OCI-LY1 (cell line): ENCODE results near the gene GAL3ST2.

Source experiments
- H2AFZ ChIP-seq: fragments of 200-600 bp; sonication (generic), shearing (Covaris generic); 2 replicates; pipeline ENCODE4 v1.6.0; 2014; ENCODE audit warnings: antibody characterized with exemption, mild to moderate bottlenecking, low read length
- H3F3A ChIP-seq: fragments of 200-600 bp; sonication (generic), shearing (Covaris generic); 2 replicates; pipeline ENCODE4 v1.6.0; 2014; ENCODE audit warnings: mild to moderate bottlenecking, antibody characterized with exemption, low read length, moderate library complexity; ENCODE audit not compliant: insufficient read depth
- H3K27ac ChIP-seq: fragments of 200-600 bp; sonication (generic); 2 replicates; pipeline ENCODE4 v1.5.1; 2014; ENCODE audit warnings: low read length, mixed run types, mild to moderate bottlenecking, low read depth; ENCODE audit not compliant: poor library complexity, severe bottlenecking
- H3K27me3 ChIP-seq: fragments of 200-600 bp; sonication (generic); 2 replicates; pipeline ENCODE4 v1.6.0; 2014; ENCODE audit warnings: antibody characterized with exemption, mild to moderate bottlenecking, low read length, moderate library complexity; ENCODE audit not compliant: insufficient read depth
- H3K36me3 ChIP-seq: fragments of 200-600 bp; sonication (generic); 2 replicates; pipeline ENCODE4 v1.6.1; 2014; ENCODE audit warnings: mild to moderate bottlenecking, antibody characterized with exemption, low read length, moderate library complexity, mixed read lengths; ENCODE audit not compliant: insufficient read depth
- H3K4me1 ChIP-seq: fragments of 200-600 bp; sonication (generic); 2 replicates; pipeline ENCODE4 v1.5.1; 2014; ENCODE audit warnings: mild to moderate bottlenecking, low read length, moderate library complexity; ENCODE audit not compliant: insufficient read depth, severe bottlenecking
- H3K4me2 ChIP-seq: fragments of 200-600 bp; sonication (generic), shearing (Covaris generic); 2 replicates; pipeline ENCODE4 v1.6.1; 2014; ENCODE audit warnings: low read length
- H3K4me3 ChIP-seq: fragments of 200-600 bp; sonication (generic); 2 replicates; pipeline ENCODE4 v1.5.1; 2014; ENCODE audit warnings: low read length, low read depth, mild to moderate bottlenecking, mixed read lengths; ENCODE audit not compliant: poor library complexity, severe bottlenecking
- H3K79me2 ChIP-seq: fragments of 200-600 bp; shearing (Covaris generic); 2 replicates; pipeline ENCODE4 v1.6.1; 2016; ENCODE audit warnings: mixed run types, low read length, mixed read lengths; ENCODE audit not compliant: insufficient read depth
- H3K9ac ChIP-seq: fragments of 200-600 bp; sonication (generic), shearing (Covaris generic); 2 replicates; pipeline ENCODE4 v1.6.1; 2014; ENCODE audit warnings: mild to moderate bottlenecking, low read length, mixed read lengths
- H3K9me2 ChIP-seq: fragments of 200-600 bp; sonication (generic), shearing (Covaris generic); 2 replicates; pipeline ENCODE4 v1.6.1; 2014; ENCODE audit warnings: low read depth, mild to moderate bottlenecking, low read length, mixed read lengths
- H3K9me3 ChIP-seq: fragments of 200-600 bp; shearing (Covaris generic); 2 replicates; pipeline ENCODE4 v1.6.1; 2014; ENCODE audit warnings: low read length, mixed read lengths
- H4K20me1 ChIP-seq: fragments of 200-600 bp; sonication (generic), shearing (Covaris generic); 2 replicates; pipeline ENCODE4 v1.6.0; 2016; ENCODE audit warnings: mild to moderate bottlenecking, low read length; ENCODE audit not compliant: insufficient read depth
- CTCF ChIP-seq: fragments of 200-600 bp; sonication (generic), shearing (Covaris generic); IDR thresholded peaks from 2 replicates; pipeline ENCODE4 v1.5.1; 2017; ENCODE audit warnings: mild to moderate bottlenecking, antibody characterized with exemption, low read length, moderate library complexity, mixed read lengths
- EZH2 ChIP-seq: fragments of 200-600 bp; sonication (generic), shearing (Covaris generic); IDR thresholded peaks from 2 replicates; pipeline ENCODE4 v1.8.0; 2017; ENCODE audit warnings: borderline replicate concordance, mixed run types, mild to moderate bottlenecking, antibody characterized with exemption, low read length, moderate library complexity, mixed read lengths

The GAL3ST2 gene

GRCh38 chr2:241764275-241765241, 12.1 kb upstream of the GAL3ST2 start:
- Histone ChIP-seq H4K20me1 (no peaks in the 10 kb centered on the region), H3K36me3 (peaks cover 14% of the 10 kb centered on the region), H3K4me3 (no peak overlapping the region), H3K9me3 (no peaks in the 10 kb centered on the region), H3K79me2 (no peaks in the 10 kb centered on the region), H3K9ac (no peak overlapping the region), H3K4me2 (no peak overlapping the region), H3K4me1 (no peaks in the 10 kb centered on the region), H3K27me3 (no peaks in the 10 kb centered on the region), H3K27ac (no peak overlapping the region), H2AFZ (no peak overlapping the region), H3F3A (no peaks in the 10 kb centered on the region), H3K9me2 (no peaks in the 10 kb centered on the region)
- TF ChIP-seq EZH2 (no peak), CTCF (no peak)

- Histone ChIP-seq H3K36me3 (no peaks in the 10 kb centered on the region; the same call in 1 of the 2 replicates), H3K9me3 (no peaks in the 10 kb centered on the region), H3K4me2 (no peak overlapping the region), H3K27me3 (0 out of 2 replicates have a peak, but pooled peaks cover 5% of the 10 kb centered on the region), H3F3A (no peaks in the 10 kb centered on the region), H4K20me1 (no peaks in the 10 kb centered on the region), H2AFZ (no peak overlapping the region), H3K9ac (no peak overlapping the region), H3K4me3 (no peak overlapping the region), H3K9me2 (no peaks in the 10 kb centered on the region), H3K4me1 (peaks cover 6% of the 10 kb centered on the region), H3K79me2 (no peaks in the 10 kb centered on the region), H3K27ac (no peak overlapping the region)
- TF ChIP-seq EZH2, result no peak
- no peak for TF ChIP-seq CTCF
Measured at GRCh38 chr2:241767464-241768250, 9.0 kb upstream of the GAL3ST2 start.

GRCh38 chr2:241768251-241768711, 8.3 kb upstream of the GAL3ST2 start:
- Histone ChIP-seq H4K20me1 (no peaks in the 10 kb centered on the region), H3K9me2 (no peaks in the 10 kb centered on the region), H3K4me1 (peaks cover 6% of the 10 kb centered on the region), H3K4me3 (no peak overlapping the region), H3K9me3 (no peaks in the 10 kb centered on the region), H3K27ac (no peak overlapping the region), H3K36me3 (no peaks in the 10 kb centered on the region; the same call in 1 of the 2 replicates), H3F3A (no peaks in the 10 kb centered on the region), H3K9ac (no peak overlapping the region), H3K4me2 (no peak overlapping the region), H2AFZ (no peak overlapping the region), H3K27me3 (0 out of 2 replicates have a peak, but pooled peaks cover 5% of the 10 kb centered on the region), H3K79me2 (no peaks in the 10 kb centered on the region)
- TF ChIP-seq EZH2 (no peak), CTCF (no peak)
